A549 (cell line): ENCODE data around the gene POLR3H. TPM values are rescaled to one million over a fixed set of nuclear protein-coding genes. Genes with fewer than 3 reads are reported as not detected.

ENCODE experiments used
- ATAC-seq, 2 experiments: fragments of 200-7000 bp in 1 of 2; fragments of >200 bp in 1 of 2; cut with Nextera tagmentation in 1 of 2; cut with Tn5 transposase in 1 of 2; 3 replicates each; pipeline versions ENCODE4 v1.8.0 to v1.9.1; 2018 to 2020; ENCODE audit warnings: mild to moderate bottlenecking in 1 of 2, moderate library complexity in 1 of 2
- CTCF ChIA-PET: fragments of 300-600 bp; sonication (Branson Sonifier 250); formaldehyde crosslinking; extraction: SDS; loops from one replicate; lab custom pipeline; 2021; ENCODE audit warnings: antibody characterized with exemption, inconsistent platforms; lab: Yijun Ruan, JAX
- POLR2A ChIA-PET: fragments of 350-600 bp; formaldehyde crosslinking; extraction: SDS; loops from one replicate; lab custom pipeline; 2021; ENCODE audit warnings: antibody characterized with exemption, inconsistent platforms; lab: Yijun Ruan, JAX
- DNase-seq, 2 experiments: peaks; one replicate each; pipeline versions ENCODE4 v3.0.0 to v3.0.0-alpha.2; 2011 to 2016; ENCODE audit warnings: low read depth in 1 of 2, low spot score in 1 of 2
- FAIRE-seq: peaks from 2 replicates; lab custom pipeline; 2011; peaks lifted over from hg19 to GRCh38; lab: Jason Lieb, UNC
- H3K27ac ChIP-seq, 2 experiments: fragments of >200 bp; sonication (Bioruptor Twin); formaldehyde crosslinking; 3 replicates each; pipeline ENCODE4 v1.5.1; 2016 to 2017
- H3K4me1 ChIP-seq: fragments of >200 bp; sonication (Bioruptor Twin); formaldehyde crosslinking; 3 replicates; pipeline ENCODE4 v1.6.1; 2016
- H3K4me2 ChIP-seq: fragments of >200 bp; sonication (Bioruptor Twin); formaldehyde crosslinking; 3 replicates; pipeline ENCODE4 v1.6.1; 2016
- H3K4me3 ChIP-seq: fragments of >200 bp; sonication (Bioruptor Twin); formaldehyde crosslinking; 3 replicates; pipeline ENCODE4 v1.5.1; 2016
- H3K9me3 ChIP-seq: fragments of >200 bp; sonication (Bioruptor Twin); formaldehyde crosslinking; 3 replicates; pipeline ENCODE4 v1.6.1; 2016
- ATOH8 ChIP-seq: fragments of 250-450 bp; sonication (Bioruptor Pico); IDR thresholded peaks from 2 replicates; pipeline ENCODE4 v1.5.0; 2020; ENCODE audit warnings: low read depth, mild to moderate bottlenecking, moderate library complexity
- BCL3 ChIP-seq: fragments of >200 bp; sonication (Bioruptor Twin); formaldehyde crosslinking; IDR thresholded peaks from 3 replicates; pipeline ENCODE4 v1.6.1; 2016
- BHLHE40 ChIP-seq: IDR thresholded peaks from 2 replicates; pipeline ENCODE4 v1.6.1; 2012; ENCODE audit warnings: low read depth, low read length, inconsistent platforms
- CBX8 ChIP-seq: fragments of 200-600 bp; sonication (generic); IDR thresholded peaks from 2 replicates; pipeline ENCODE4 v1.6.1; 2016
- CEBPB ChIP-seq, 2 experiments: fragments of >200 bp in 1 of 2; sonication (Bioruptor Twin) in 1 of 2; formaldehyde crosslinking in 1 of 2; IDR thresholded peaks; 2 replicates each; pipeline ENCODE4 v1.6.1; 2012 to 2016
- EHMT2 ChIP-seq: fragments of 200-600 bp; sonication (generic); IDR thresholded peaks from 2 replicates; pipeline ENCODE4 v1.6.1; 2016; ENCODE audit warnings: antibody characterized with exemption, low read depth, mild to moderate bottlenecking, moderate library complexity
- ELK1 ChIP-seq: fragments of 150-350 bp; IDR thresholded peaks from 2 replicates; pipeline ENCODE4 v1.6.1; 2014; ENCODE audit warnings: low read depth, mild to moderate bottlenecking, low read length
- EP300 ChIP-seq, 2 experiments: fragments of >200 bp; sonication (Bioruptor Twin); formaldehyde crosslinking; IDR thresholded peaks; 2 replicates in 1 of 2; 3 replicates in 1 of 2; pipeline ENCODE4 v1.6.1; 2016 to 2017
- ESRRA ChIP-seq: fragments of 150-350 bp; IDR thresholded peaks from 2 replicates; pipeline ENCODE4 v1.6.1; 2014; ENCODE audit warnings: mild to moderate bottlenecking, low read length, borderline replicate concordance
- FOSL2 ChIP-seq, 2 experiments: fragments of 450-650 bp in 1 of 2; fragments of >200 bp in 1 of 2; sonication (Bioruptor Twin) in 1 of 2; formaldehyde crosslinking; IDR thresholded peaks; 2 replicates each; pipeline versions ENCODE4 v1.5.0 to v1.6.1; 2016 to 2020; ENCODE audit warnings: mild to moderate bottlenecking in 1 of 2, moderate library complexity in 1 of 2
- FOXS1 ChIP-seq: fragments of 250-450 bp; sonication (Bioruptor Pico); IDR thresholded peaks from 2 replicates; pipeline ENCODE4 v1.5.0; 2020; ENCODE audit warnings: mild to moderate bottlenecking, moderate library complexity
- HEYL ChIP-seq: fragments of 250-450 bp; sonication (Bioruptor Pico); IDR thresholded peaks from 2 replicates; pipeline ENCODE4 v1.8.0; 2021; ENCODE audit warnings: mild to moderate bottlenecking, moderate library complexity
- HMGXB4 ChIP-seq: fragments of 250-450 bp; sonication (Bioruptor Pico); IDR thresholded peaks from 2 replicates; pipeline ENCODE4 v1.5.0; 2021; ENCODE audit warnings: mild to moderate bottlenecking, moderate library complexity, borderline replicate concordance
- HOXB13 ChIP-seq: fragments of 250-450 bp; sonication (Bioruptor Pico); IDR thresholded peaks from 2 replicates; pipeline ENCODE4 v1.5.0; 2020; ENCODE audit warnings: low read depth, mild to moderate bottlenecking, moderate library complexity
- JUNB ChIP-seq: fragments of >200 bp; sonication (Bioruptor Twin); formaldehyde crosslinking; IDR thresholded peaks from 2 replicates; pipeline ENCODE4 v1.6.1; 2016
- MAFK ChIP-seq: fragments of 450-650 bp; IDR thresholded peaks from 2 replicates; pipeline ENCODE4 v1.6.1; 2014; ENCODE audit not compliant: partially characterized antibody
- MAX ChIP-seq: IDR thresholded peaks from 2 replicates; pipeline ENCODE4 v1.6.1; 2012
- MAZ ChIP-seq: fragments of 150-350 bp; IDR thresholded peaks from 2 replicates; pipeline ENCODE4 v1.6.1; 2014; ENCODE audit warnings: antibody characterized with exemption, low read depth, low read length, borderline replicate concordance
- NFE2L2 ChIP-seq: fragments of 150-350 bp; conservative IDR thresholded peaks from 2 replicates; pipeline ENCODE4 v1.6.1; 2014; ENCODE audit warnings: low read length
- NR3C1 ChIP-seq: fragments of >200 bp; sonication (Bioruptor Twin); formaldehyde crosslinking; IDR thresholded peaks from 3 replicates; pipeline ENCODE4 v1.6.1; 2017
- PHF8 ChIP-seq: fragments of 200-600 bp; sonication (generic); IDR thresholded peaks from 2 replicates; pipeline ENCODE4 v1.6.1; 2016; ENCODE audit warnings: low read depth, mild to moderate bottlenecking, antibody characterized with exemption, moderate library complexity, borderline replicate concordance
- SMC3 ChIP-seq: fragments of >200 bp; sonication (Bioruptor Twin); formaldehyde crosslinking; IDR thresholded peaks from 3 replicates; pipeline ENCODE4 v1.6.1; 2018; ENCODE audit warnings: inconsistent platforms
- TFCP2L1 ChIP-seq: fragments of 250-450 bp; sonication (Bioruptor Pico); IDR thresholded peaks from 2 replicates; pipeline ENCODE4 v1.5.0; 2021; ENCODE audit warnings: mild to moderate bottlenecking
- ZFP36 ChIP-seq: fragments of 450-650 bp; IDR thresholded peaks from 2 replicates; pipeline ENCODE4 v1.6.1; 2014; ENCODE audit warnings: borderline replicate concordance; ENCODE audit not compliant: partially characterized antibody
- WGBS: methylation state at CpG from one replicate; pipeline ENCODE4 v1.1.6; 2017; ENCODE audit errors: missing lambda C conversion rate; 5-methylcytosine and 5-hydroxymethylcytosine counted together
- polyA plus RNA-seq, 4 experiments: library from polyadenylated mRNA; depleted of rRNA in 3 of 4; stranded (reverse); fragments of >200 nt; fragmentation: RNase III in 1 of 4; extraction: RNeasy Plus Mini Kit Qiagen cat#74134 plus additional on column Dnase treatment in 1 of 4; gene quantifications; 2 replicates in 3 of 4; 3 replicates in 1 of 4; pipeline ENCODE4 v1.2.3, GENCODE V29; 2011 to 2017

The POLR3H gene
- polyA plus RNA-seq, 2 of the 4 experiments (the other 2 are of a cell fraction) = 24.5 to 27.7 TPM

GRCh38 chr22:41568811-41569210, 24.5 kb upstream of the POLR3H start (continued):
- TF ChIP-seq HMGXB4 (CRISPR knock-in tag) (no peak), ATOH8 (CRISPR knock-in tag) (no peak), NR3C1 (no peak)

GRCh38 chr22:41567512-41567768, 23.2 kb upstream of the POLR3H start:
- no peak for DNase-seq
- H3K27ac ChIP-seq = peak overlapping the region in 1 of 2 experiments; percentile 30; a peak in 1 of 6 replicates
- TF ChIP-seq SMC3 = no peak
- TF ChIP-seq HOXB13 (CRISPR knock-in tag) = no peak
- H3K4me1 ChIP-seq = peaks cover 36% of the 10 kb centered on the region
- no peak overlapping the region for H3K4me3 ChIP-seq
- H3K9me3 ChIP-seq = no peaks in the 10 kb centered on the region
- FAIRE-seq = no peak
- CTCF ChIA-PET = interaction anchor here (0.7 to 2.3 kb wide), 3 partner anchors 10 to 41 kb away, joined by 3 to 7 read pairs (median 3); no protein-coding TSS in a partner anchor
- ATAC-seq = no peak
- 90% methylated on average over 3 of the region's 3 CpGs for WGBS
- no peak overlapping the region for H3K4me2 ChIP-seq
- POLR2A ChIA-PET = no interaction called here

GRCh38 chr22:41565403-41566054, 21.3 kb upstream of the POLR3H start:
- H3K4me3 ChIP-seq = no peak overlapping the region
- no peaks in the 10 kb centered on the region for H3K9me3 ChIP-seq
- H3K4me1 ChIP-seq = peaks cover 54% of the 10 kb centered on the region
- ATAC-seq = peak; percentile 76 to 84
- ChIA-PET CTCF (interaction anchor here (0.7 to 1.7 kb wide), 10 partner anchors 11 to 88 kb away, joined by 3 to 9 read pairs (median 4); partner anchors contain the start of gene POLR3H), POLR2A (interaction anchor here (1.2 kb wide), 1 partner anchor 24 kb away, joined by 4 read pairs; the partner anchor contains the start of gene PMM1)
- whole genome bisulfite sequencing = 19% methylated on average over 3 of the region's 8 CpGs
- TF ChIP-seq MAX = peak; percentile 67; the same call in 1 of the 2 replicates
- TF ChIP-seq HEYL (CRISPR knock-in tag) = no peak
- peak; percentile 41; the same call in 1 of the 2 replicates for TF ChIP-seq JUNB
- no peak for TF ChIP-seq TFCP2L1 (CRISPR knock-in tag)
- TF ChIP-seq NFE2L2 = 0 out of 2 replicates have a peak, but pooled peaks have one; percentile 12
- TF ChIP-seq PHF8 = no peak
- peak; percentile 71 for TF ChIP-seq MAFK
- TF ChIP-seq FOSL2 (IDR thresholded peaks at IDR 0.05) = 0 out of 2 replicates have a peak, but pooled peaks have one; percentile 26
- TF ChIP-seq FOSL2 (CRISPR knock-in tag; IDR thresholded peaks at IDR 0.05) = peak; percentile 80
- TF ChIP-seq EHMT2 = no peak
- no peak for TF ChIP-seq EP300 (IDR thresholded peaks at IDR 0.05)
- H3K4me2 ChIP-seq = peak overlapping the region; percentile 57
- FAIRE-seq = peak; percentile 39
- peak; percentile 71 to 73 for DNase-seq
- peak overlapping the region; percentile 65 to 82 for H3K27ac ChIP-seq

- CTCF ChIA-PET = interaction anchor here (0.8 to 1.7 kb wide), 3 partner anchors 12 to 46 kb away, joined by 4 to 9 read pairs (median 6); partner anchors contain the start of gene POLR3H
- Histone ChIP-seq H3K27ac (peak overlapping the region; percentile 65 to 82; a peak in 5 of 6 replicates), H3K4me2 (no peak overlapping the region; the same call in 2 of the 3 replicates), H3K4me3 (no peak overlapping the region), H3K9me3 (no peaks in the 10 kb centered on the region), H3K4me1 (peaks cover 61% of the 10 kb centered on the region)
- POLR2A ChIA-PET = no interaction called here
- DNase-seq (no peak), FAIRE-seq (no peak), ATAC-seq (no peak)
- no peak for TF ChIP-seq CEBPB (IDR thresholded peaks at IDR 0.05)
- TF ChIP-seq ESRRA = no peak
- no peak for TF ChIP-seq FOSL2 (IDR thresholded peaks at IDR 0.05)
- TF ChIP-seq FOSL2 (CRISPR knock-in tag; IDR thresholded peaks at IDR 0.05) = peak; percentile 38; the same call in 1 of the 2 replicates
- TF ChIP-seq ZFP36 = peak; percentile 57
- no peak for TF ChIP-seq BHLHE40
- no peak for TF ChIP-seq BCL3
- no peak for TF ChIP-seq ELK1
- no peak for TF ChIP-seq CBX8
- TF ChIP-seq MAZ = no peak
- no peak for TF ChIP-seq FOXS1 (CRISPR knock-in tag)
- 59% methylated on average over 7 of the region's 8 CpGs for WGBS
Observed at GRCh38 chr22:41564563-41564962, 20.3 kb upstream of the POLR3H start.
